IPS-NIHi11 (cell line): ENCODE data around the gene PTCHD1.
A peak's percentile ranks its signal among the peaks of the same experiment; 100 is the strongest.

Experiments used
- DNase-seq: peaks from one replicate; pipeline ENCODE4 v3.0.0; 2012; ENCODE audit warnings: mixed read lengths, low spot score

The PTCHD1 gene

GRCh38 chrX:23356189-23356588 lies 21.5 kb downstream of the PTCHD1 start:
- DNase-seq: no peak

GRCh38 chrX:23364416-23364815 lies 29.8 kb downstream of the PTCHD1 start:
- no peak for DNase-seq

DNA sequence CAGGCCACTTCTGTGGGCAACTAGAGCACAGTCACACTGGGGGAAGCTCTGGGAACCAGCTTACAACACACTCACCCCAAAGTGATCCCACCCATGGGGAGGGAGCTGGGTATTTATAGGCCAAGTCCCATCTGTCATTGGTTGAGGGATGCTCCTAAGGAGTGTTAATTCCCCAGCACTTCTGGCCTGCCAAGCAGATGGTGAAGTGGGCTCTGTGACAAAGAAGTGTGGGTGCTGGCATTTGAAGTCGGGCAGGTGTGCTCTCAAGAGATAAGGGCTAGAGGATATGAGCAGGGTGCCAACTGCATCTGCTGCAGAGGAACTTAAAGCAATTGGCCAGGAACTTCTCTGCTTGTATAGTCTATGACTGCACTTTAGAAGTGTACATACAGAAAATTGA lies 30.9 kb downstream of the PTCHD1 start:
- no peak for DNase-seq

DNA sequence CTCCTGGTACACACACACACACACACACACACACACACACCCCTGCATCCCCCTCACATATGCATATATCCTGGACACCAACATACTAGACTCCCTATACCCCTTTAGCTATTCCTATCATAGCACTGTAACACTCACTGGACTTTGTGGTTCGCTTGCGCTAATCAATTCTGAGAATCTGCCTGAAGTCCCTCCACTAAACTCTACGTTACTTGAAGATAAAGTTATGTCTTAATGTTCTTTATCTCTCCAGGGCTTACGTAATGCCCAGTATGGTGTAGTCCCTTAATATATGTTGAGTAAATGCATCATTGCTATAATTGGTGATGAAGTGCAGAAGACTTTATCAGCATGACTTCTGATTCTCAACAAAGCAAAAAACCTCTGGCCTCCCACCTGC lies 32.3 kb downstream of the PTCHD1 start:
- DNase-seq: no peak

DNA sequence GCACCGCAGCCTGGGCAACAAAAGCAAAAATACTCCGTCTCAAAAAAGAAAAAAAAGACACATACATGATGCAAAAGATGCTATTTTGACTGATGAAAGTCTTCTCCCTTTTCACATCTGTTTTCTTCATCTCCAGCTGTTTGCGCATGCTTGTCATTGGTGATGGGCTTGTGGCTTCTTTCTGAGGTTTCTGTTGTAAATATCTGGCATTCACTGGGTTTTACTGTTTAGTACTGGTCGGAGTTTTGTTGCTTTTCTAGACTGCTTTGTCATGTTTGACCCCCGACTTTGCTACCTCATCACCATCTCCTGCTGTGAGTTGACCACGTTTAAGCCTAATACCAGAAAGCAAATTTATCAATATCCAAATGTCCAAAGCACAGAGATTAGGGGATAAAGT lies 34.4 kb downstream of the PTCHD1 start:
- DNase-seq: no peak

DNA sequence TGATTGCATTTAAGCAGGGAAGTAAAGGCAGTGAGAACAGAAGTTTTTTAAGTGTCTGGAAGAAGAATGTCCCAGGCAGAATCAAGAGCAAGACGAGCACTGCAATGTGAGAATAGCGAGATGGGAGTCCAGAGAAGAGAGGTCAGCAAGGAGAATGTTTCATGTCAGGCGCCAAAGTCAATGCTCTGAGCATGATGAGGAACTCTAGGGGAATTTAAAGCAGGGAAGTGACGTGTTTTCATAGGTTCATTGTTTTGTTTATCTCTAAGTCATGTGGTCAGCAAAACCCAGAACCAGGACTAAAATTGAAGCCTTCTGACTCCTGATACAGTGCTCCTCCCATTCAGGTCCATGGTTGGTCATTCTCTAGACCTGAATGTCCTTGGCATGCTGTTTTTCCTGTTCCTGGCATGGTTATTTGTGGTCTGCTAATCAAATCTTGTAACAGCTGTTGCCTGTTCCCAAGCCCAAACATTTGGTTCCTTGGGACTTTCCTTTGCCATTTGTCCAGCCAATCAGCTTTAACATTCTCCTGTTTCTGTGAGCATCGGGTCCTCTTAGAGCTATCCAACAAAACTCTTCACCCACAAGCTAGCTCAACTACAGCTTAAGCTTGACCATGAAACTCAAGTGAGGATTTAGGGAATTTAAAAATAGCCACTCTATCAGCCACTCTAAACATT lies 37.7 kb downstream of the PTCHD1 start:
- no peak for DNase-seq

DNA sequence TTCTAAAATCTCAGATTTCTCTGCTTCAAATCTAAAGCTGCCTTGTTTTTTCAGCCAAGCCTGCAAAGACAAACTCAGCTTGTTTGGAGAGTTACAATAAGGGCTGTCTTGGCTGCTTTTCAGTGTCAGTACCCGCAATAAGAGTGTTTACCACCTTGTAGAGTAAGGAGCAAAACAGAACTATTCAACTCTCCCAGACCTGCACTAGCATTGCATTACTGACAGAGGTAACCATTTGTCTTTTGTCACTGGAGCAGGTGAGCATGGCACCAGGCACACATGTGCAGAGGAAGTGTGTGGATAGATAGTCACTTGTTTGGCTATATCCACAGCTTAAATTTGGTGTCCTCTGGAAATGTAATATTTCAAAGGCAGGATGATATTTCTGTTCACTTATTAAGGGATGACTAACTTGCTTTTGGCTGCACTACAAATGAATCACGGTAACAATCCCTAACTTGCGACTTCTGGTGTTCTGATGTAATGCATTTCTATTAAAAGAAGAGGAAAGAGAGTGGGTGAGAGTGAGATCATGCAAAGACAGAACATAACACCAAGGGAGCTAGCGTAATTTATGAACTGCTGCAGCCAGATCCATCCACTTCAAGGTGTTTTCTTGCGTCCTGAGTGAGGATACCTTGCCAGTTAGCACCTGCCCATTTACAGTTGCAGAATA lies 38.6 kb downstream of the PTCHD1 start:
- no peak for DNase-seq

GRCh38 chrX:23374291-23374690 lies 39.6 kb downstream of the PTCHD1 start:
- DNase-seq: no peak

DNA sequence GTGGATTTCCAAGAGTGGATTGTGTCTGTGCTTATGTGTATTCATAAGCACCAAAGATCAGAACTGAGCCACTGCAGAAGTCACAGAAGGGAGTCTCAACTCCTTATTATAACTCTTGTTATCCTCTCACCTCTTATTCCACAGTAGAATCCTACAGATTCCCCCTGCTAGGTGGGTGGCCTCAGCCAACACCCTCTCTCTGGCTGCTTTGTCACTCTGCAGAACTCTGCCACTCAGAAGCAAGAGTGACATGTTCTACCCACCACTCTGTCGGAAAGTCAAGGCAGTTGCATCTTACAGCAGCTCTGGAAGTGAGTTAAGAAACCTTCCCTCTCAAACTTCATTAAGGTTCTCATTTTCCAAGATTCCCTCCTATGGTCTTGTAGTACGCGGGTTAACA lies 41.9 kb downstream of the PTCHD1 start:
- no peak for DNase-seq

GRCh38 chrX:23380581-23380980 lies 45.9 kb downstream of the PTCHD1 start:
- DNase-seq: peak; percentile 10

- DNase-seq: no peak
Observed at GRCh38 chrX:23381099-23382087, 46.7 kb downstream of the PTCHD1 start.

DNA sequence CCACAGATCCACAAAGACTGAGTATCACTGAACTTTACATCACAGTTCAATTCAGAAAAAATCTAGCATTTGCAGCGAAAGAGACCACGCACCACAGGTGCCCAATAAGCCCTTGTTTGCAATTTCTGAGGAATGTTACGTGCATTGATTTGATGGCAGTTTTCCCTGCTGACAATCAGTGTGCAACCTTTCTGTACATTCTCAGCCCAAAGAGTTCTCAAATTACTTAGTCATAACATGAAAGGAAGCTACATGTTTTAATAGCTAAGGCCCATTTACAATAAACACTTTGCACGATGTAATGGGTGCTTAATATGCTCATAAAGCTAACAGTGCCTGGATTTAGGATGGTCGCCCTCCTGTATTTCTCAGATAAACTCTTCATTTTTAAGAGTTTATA lies 47.9 kb downstream of the PTCHD1 start:
- no peak for DNase-seq

DNA sequence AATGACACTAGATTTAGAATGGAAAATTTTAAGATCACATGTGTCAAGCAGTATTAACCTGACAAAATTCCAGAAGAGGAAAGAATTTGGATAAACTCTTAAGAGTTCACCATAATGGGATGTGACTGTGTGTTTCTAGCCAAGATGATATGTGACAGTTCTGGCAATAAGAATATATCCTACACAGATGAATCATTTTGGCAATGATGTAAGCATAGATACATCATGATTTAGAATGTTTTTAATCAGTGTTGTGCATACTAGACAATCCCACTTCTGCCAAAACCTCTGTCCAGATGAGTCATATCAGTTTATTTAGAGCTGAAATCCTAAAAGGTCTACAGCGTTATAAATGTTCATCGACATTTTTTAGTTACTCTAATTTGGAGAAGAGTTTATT lies 48.8 kb downstream of the PTCHD1 start:
- no peak for DNase-seq

DNA sequence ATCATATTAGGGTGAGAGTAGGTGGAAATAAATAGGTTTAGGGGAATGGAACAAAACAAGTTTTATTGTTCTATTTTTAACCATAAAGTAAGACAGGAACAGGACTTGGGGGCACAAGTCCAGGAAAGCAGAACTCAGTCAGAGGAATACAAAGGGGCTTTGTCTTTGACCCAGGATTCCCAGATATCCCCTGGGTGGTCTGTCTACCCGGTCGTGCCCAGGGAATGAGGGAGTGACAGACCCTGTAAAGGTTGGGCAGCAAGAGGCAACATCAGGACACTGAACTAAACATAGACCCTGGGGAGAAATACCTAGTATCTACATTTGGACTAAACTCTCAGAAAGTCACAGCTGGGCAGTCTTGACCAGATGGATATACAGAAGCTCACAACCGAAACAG lies 50.6 kb downstream of the PTCHD1 start:
- DNase-seq: no peak

GRCh38 chrX:23386260-23386659 lies 51.6 kb downstream of the PTCHD1 start:
- DNase-seq: no peak

DNA sequence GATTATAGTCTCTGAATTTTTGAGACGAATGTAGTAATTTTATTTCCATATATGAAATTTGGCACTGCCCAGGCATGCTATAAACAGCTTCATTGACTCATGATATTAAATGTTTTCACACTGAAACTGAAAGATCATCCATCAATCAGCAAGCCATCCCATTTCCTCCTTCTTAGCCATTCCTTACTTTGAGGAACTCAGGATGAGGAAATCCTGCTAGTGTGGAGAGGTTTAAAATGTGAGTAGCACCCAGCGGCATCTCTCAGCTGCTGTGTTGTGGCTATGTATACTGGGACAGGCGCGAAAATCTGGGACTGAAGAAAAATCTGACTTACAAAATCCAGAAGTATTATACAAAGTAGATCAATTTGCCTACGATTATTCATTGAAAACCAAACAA lies 52.1 kb downstream of the PTCHD1 start:
- no peak for DNase-seq

DNA sequence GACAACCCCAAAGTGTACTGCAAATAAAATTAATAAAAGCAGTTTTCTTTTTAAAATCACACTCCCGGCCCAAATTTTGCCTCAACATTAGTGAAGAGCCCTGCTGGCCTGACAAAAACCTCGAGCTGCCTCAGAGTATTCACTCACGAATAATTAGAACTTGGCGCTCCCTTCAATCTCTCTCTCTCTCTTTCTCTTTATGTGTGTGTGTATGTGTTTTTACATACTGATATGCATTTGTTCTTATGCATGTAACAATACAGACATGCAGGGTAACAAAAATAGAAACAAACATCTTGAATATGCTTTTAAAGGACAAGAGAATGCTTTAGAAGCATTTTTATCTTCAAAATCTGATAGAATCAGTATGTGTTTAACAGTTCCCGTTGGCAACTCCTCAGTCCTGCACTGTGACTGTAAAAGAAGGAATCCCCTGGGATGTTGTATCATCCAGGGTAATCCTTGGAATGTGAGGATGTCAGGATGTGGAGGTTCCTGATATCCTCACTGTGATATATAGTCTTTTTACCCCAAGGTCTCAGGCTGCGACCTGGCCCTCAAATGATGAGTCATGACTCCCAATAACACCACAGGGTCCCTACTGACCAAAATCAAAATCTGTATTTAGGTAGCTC lies 53.0 kb downstream of the PTCHD1 start:
- no peak for DNase-seq

GRCh38 chrX:23389196-23389792 lies 54.6 kb downstream of the PTCHD1 start:
- no peak for DNase-seq

DNA sequence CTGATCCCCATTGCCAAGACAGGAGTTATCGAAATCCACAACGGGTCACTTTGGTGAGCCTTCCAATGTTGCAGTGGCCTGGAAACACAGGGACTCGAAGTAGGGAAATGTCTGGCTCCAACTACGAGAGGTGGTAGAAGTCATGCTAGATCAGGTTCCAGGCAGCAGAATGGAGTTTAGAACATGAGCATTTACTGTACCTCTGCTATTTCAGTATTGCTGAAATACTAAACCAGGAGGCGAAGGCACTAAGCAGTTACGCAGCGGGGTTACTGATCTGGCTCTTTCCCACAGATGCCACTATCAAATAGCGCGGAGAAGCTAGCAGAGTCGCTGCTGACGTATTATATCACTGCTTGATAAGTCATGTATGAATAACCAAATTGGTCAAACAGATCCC lies 56.3 kb downstream of the PTCHD1 start:
- no peak for DNase-seq

DNA sequence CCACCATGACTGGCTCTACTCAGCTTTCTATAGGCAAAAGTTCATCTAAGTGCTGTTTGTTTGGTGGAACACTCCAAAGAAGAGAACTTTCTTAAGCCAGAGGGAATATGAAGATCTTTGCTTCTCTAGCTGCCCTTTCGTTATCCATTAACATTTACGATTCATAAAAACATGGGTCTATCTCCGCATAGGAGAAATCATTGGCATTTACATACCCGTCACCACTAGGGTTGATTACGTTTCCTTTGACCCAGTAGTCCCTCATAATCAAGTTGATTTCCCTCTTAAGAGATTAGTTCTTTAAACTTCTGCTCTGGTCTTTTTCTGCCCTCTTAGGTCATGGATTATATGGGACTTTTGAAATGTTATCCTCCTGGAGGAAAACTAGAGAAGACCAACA lies 57.5 kb downstream of the PTCHD1 start:
- no peak for DNase-seq

DNA sequence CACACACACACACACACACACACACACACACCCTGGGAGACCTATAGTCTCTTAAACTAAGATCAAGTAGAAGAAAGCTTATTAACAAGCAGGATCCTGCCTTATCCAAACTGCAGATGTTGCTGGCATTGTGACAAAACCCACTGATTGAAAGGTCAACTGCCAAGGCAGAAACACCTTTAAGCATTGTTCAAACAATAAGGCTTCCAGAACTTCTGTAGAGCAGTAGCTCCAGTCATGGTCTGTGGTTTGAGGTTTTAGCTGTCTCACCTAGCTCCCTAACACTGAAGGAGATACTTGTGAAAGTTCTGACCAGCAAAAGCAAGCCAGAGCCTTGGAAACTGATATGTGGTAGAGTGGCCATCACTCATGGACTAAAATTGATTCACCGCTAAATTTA lies 59.8 kb downstream of the PTCHD1 start:
- no peak for DNase-seq

DNA sequence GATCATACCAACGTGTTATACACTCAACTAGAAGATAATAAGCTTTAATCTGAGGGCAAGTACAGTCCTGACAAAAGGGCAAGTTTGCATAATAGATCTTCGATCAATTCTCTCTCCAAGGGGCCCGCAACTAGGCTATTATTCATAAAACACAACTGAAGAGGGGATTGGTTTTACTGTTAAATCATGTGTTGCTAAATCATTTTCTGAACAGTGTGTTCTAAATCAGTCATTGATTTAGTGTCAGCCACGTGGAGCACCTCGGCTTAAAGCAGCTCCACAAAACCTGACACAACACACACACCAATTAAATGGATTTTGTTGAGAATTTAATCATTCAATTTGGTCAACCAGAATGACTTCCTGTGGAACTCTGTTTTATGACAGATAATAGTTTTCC lies 61.6 kb downstream of the PTCHD1 start:
- no peak for DNase-seq
